ENCODE data around the gene RGS17. TPM values are rescaled to one million over a fixed set of nuclear protein-coding genes. Genes with fewer than 3 reads are reported as not detected.

Gene RGS17
- total RNA-seq, 1 experiment from 2014 or later, result 3.2 TPM

GRCh38 chr6:153065222-153065621, 65.9 kb downstream of the RGS17 start:
- no peak overlapping the region for H3K4ac ChIP-seq (ENCODE audit: low read depth, low read length)
- H2BK15ac ChIP-seq (ENCODE audit: low read depth, low read length), result no peak overlapping the region
- Mint-ChIP-seq H3K4me1 (peaks cover 2% of the 10 kb centered on the region in 2 experiments), H3K9me3 (peaks cover 20 to 32% of the 10 kb centered on the region in 2 experiments), H3K4me3 (no peak overlapping the region), H3K36me3 (ENCODE audit: insufficient read depth in 1 of 3, low read depth in 3 of 3) (peaks cover 5 to 34% (median 21%) of the 10 kb centered on the region in 3 experiments), H3K27ac (no peak overlapping the region), H3K27me3 (ENCODE audit: low read depth) (no peaks in the 10 kb centered on the region)
- no peak for DNase-seq
- H3K27ac ChIP-seq (ENCODE audit: insufficient read length, low read depth, low read length), result no peak overlapping the region
- no peaks in the 10 kb centered on the region for H3K27me3 ChIP-seq (ENCODE audit: insufficient read depth, low read length)
- no peaks in the 10 kb centered on the region for H3K79me1 ChIP-seq (ENCODE audit: insufficient read depth, low read depth, low read length, poor library complexity, severe bottlenecking)
- no peak overlapping the region for H3K14ac ChIP-seq (ENCODE audit: insufficient read depth, low read length)
- no peak overlapping the region for H3K23ac ChIP-seq (ENCODE audit: insufficient read length, low read depth, low read length)
- H3K56ac ChIP-seq (ENCODE audit: insufficient read length, low read depth, low read length), result no peak overlapping the region
- no peaks in the 10 kb centered on the region for H4K20me1 ChIP-seq (ENCODE audit: control insufficient read depth, insufficient read depth, insufficient read length)
- H4K91ac ChIP-seq (ENCODE audit: insufficient read length, low read depth, low read length), result no peak overlapping the region
- no peak for TF ChIP-seq CTCF (conservative IDR thresholded peaks at IDR 0.05)
- no peak overlapping the region for H2AK5ac ChIP-seq (ENCODE audit: insufficient read length, low read length)
- H2BK20ac ChIP-seq (ENCODE audit: low read depth, low read length, poor library complexity, severe bottlenecking), result no peak overlapping the region
- H2BK120ac ChIP-seq (ENCODE audit: low read depth, low read length, poor library complexity, severe bottlenecking), result no peak overlapping the region
- no peaks in the 10 kb centered on the region for H3K9me3 ChIP-seq (ENCODE audit: control insufficient read depth, low read depth, low read length)
- H3T11ph ChIP-seq (ENCODE audit: low read length), result no peak overlapping the region
- H3K18ac ChIP-seq (ENCODE audit: insufficient read length, low read depth, low read length), result no peak overlapping the region
- no peak overlapping the region for H4K5ac ChIP-seq (ENCODE audit: insufficient read length, low read depth, low read length)
- no peaks in the 10 kb centered on the region for H3K23me2 ChIP-seq (ENCODE audit: insufficient read length, low read depth, low read length, poor library complexity, severe bottlenecking)
- H4K8ac ChIP-seq (replicated peaks; ENCODE audit: insufficient read length, low read depth, low read length), result no peak overlapping the region
- no peak overlapping the region for H3K4me2 ChIP-seq (ENCODE audit: insufficient read depth, insufficient read length, low read length)
- no peak overlapping the region for H2BK5ac ChIP-seq (ENCODE audit: insufficient read length, low read length)
- no peak overlapping the region for H2BK12ac ChIP-seq (ENCODE audit: insufficient read length, low read depth, low read length)
- H2AFZ ChIP-seq (ENCODE audit: low read length), result no peak overlapping the region
- no peaks in the 10 kb centered on the region for H3K4me1 ChIP-seq (ENCODE audit: insufficient read depth, low read length)
- H3K79me2 ChIP-seq (ENCODE audit: insufficient read depth, low read length), result 0 out of 2 replicates have a peak, but pooled peaks cover 3% of the 10 kb centered on the region
- H3K9ac ChIP-seq (ENCODE audit: extremely low read depth, insufficient read length, low read length), result no peak overlapping the region
